IPS-11a (cell line): Measurements from ENCODE around the gene CLIC4.

Experiments
- H3K4me3 ChIP-seq: one replicate; pipeline ENCODE4 v1.5.1; 2013; ENCODE audit warnings: low read depth, low read length, control low read depth

The CLIC4 gene

DNA sequence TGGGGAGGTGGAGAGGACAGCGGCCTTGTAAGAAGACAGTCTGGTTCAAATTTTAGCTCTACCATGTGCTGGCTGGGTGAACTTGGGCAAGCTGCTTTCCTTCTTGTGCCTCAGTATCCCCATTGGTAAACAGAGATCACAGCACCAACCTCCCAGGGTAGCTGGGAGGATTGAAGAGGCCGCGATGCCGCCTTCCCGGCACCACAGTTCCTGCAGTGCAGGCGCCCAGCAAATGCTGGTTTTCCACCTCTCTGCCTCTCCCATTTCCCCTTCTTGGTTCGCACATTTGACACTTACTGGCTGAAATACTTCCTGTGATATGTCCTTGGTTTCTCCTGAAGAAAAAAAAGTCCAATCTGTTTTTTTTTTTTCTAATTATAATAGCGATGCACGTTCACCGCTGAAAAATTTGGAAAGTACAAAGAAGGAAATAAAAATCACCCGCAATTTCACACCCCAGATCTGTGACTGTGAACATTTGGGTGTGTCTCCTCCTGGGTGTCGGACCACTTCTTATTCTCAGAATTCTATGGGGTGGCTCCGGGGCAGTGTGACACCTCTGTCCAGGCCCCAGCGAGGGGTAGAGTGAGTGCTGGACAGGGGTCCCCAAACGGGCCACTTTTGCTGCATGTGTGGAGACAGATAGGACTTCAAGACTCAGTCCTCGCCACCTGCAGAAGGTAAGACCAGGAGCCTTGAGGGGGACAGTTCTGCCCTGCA is 111.7 kb downstream of the CLIC4 start:
- no peak overlapping the region for H3K4me3 ChIP-seq

DNA sequence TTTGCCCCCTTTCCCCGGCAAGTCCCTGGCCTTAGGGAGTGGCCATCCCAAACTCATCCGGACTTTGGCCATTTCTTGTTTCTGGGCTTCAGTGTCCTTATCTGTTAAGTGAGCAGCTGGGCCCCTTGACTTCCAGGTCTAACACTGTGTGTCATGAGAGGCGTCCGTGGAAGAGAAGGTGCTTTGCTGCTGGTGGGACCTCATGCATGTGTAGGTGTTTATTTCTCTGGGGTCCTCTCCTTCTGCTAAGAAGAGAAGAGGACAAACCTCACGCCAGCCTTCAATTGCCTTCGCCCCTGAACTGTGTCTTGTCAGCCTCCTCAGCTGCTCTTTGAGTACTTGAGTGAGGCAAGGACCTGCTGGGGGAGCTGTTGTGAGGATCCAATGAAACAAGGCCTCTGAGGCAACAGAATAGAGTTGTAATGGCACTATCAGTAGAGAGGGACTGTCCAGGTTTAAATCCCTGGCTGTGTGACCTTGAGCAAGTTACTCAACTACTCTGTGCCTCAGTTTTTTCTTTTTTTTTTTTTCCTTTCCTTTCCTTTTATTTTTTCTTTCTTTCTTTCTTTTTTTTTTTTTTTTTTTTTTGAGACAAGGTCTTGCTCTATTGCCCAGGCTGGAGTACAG is 112.4 kb downstream of the CLIC4 start:
- H3K4me3 ChIP-seq: no peak overlapping the region

DNA sequence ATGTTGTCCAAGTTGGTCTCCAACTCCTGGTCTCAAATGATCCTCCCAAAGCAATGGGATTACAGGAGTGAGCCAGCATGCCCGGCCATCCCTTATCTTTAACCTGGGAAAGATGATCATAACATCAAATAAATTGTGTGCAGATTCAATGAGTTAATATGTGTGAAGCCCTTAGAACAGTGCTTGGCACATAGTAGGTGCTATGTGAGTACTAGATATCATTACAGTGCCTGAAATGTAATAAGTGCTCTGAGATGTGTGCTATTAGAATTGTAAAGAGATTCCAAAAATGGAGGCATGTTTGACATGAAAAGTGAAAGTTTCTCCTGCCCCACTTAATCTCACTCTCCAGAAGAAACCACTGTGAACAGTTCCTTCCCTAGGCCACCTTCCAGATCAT is 113.0 kb downstream of the CLIC4 start:
- no peak overlapping the region for H3K4me3 ChIP-seq

DNA sequence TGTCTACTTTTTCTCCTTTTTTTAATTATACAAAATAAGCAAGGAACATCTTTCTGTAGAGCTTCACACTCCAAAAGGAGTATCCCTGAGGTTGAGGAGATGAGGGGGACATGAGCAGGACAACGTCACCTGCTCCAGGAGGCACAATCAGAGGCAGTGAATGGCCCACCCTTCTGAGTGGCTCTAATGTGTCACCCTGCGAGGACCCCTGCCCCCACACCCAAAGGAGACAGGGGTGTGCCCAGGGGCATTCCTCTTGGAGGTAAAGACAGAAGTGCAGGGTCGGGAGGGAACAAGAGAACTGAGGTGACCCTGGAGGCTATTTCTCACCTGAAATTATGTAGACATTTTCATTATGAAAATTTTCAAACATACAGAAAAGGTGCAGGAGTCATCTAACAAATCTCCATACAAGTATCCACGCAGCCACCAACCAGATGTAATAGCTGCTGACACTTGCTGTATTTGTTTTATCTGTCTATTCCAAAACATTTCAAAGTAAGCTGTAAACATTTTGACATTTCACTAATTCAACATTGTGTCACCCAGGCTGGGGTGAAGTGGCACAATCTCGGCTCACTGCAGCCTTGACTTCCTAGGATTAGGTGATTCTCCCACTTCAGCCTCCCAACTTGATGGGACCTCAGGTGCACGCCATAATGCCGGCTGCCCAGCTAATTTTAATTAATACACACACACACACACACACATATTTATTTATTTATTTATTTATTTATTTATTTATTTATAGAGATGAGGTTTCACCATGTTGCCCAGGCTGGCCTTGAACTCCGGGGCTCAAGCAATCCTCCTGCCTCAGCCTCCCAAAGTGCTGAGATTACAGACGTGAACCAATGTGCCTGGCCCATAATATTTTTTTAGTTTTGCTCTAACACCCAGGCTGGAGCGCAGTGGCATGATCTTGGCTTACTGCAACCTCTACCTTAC is 114.1 kb downstream of the CLIC4 start:
- no peak overlapping the region for H3K4me3 ChIP-seq

DNA sequence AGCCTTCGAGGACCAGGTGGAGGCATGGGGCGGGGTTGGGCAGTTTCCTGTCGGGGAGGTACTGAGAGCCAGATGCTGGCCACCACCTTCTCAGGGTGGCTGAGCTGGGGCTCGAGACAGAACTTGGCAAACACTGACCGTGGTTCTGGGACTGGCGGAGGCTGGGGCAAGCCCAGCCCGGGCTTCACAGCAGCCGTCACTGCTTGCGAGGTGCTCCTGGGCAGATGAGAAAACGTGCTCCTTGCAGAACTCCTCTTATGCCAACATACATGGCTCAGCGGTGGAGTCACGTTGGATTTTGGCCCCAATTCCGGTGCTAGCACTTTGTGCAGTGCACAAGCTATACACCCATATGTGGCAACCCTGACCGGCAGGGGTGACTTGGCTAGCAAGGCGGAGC is 115.6 kb downstream of the CLIC4 start:
- H3K4me3 ChIP-seq: no peak overlapping the region

DNA sequence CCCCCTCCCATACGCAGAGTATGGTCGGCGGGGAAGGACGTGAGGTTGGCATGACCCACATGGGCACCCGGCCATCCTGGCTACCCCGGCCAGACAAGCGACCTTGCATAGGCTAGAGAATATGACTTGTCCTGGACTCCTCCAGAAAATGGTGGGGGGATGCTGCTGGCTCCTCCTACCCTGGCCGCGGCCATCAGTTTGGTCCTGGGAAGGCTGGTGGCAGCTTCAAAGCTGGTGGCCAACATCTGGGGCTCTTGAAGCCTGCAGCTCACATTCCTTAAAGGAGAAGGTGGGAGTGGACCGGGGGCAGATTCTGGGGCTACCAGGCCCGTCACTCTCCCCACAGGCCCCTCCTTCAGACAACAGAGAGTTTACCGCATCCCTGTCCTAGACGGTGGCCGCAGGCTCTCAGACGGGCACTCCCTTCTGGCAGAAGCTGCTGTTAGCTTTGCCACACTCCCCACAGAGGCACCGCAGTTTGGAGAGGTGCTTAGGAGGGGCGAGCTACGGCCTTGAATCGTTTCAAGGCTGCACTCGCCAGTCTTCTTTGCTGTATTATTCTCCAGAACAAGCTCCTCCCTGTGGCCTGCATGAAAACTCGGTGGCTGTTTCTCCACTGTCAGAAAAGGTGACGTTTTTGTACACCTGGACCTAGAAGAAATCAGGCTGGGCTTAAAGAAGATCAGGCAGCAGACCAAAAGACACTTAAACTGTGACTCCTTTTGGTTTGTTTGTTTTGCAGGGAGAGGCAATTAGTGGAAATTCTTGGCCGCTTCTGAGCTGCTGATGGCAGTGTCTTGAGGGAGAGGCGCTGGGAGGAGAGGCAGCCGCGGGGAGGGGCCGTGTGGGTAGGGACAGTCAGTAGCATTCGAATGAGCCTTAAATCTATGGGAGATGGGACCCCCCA is 116.8 kb downstream of the CLIC4 start:
- no peak overlapping the region for H3K4me3 ChIP-seq

DNA sequence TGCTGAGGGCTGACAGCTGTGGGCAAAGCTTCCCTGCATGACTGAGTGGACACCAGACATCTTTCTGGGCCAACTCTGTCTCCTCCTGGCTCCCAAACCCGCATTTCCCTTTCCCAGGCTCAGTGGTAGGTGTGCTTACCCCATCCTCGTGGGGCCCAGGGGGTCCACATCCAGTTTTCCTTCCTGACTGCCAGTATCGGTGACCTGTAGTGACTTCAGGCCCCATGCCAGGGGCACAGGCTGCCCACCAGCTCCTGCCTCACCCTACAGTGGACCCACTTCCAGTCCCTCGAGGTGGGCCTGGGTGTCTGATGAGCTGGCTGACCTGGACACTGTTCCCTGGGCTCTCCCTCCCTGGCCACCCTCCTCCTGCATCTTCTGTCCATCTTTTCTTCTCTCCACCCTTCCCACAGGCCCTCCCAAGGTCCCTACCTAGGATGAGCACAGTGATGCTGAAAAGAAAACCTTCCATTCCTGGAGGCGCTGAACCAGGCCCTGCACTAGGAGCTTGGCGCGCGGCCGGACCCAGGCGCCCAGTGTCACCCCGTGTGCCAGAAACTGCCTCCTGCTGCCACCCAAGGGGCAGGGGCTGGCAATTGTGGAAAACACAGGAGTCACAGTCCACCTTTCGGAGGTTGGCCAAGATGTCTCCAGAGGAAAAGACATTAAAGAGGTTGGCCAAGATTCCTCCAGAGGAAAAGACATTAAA is 117.7 kb downstream of the CLIC4 start:
- no peak overlapping the region for H3K4me3 ChIP-seq

DNA sequence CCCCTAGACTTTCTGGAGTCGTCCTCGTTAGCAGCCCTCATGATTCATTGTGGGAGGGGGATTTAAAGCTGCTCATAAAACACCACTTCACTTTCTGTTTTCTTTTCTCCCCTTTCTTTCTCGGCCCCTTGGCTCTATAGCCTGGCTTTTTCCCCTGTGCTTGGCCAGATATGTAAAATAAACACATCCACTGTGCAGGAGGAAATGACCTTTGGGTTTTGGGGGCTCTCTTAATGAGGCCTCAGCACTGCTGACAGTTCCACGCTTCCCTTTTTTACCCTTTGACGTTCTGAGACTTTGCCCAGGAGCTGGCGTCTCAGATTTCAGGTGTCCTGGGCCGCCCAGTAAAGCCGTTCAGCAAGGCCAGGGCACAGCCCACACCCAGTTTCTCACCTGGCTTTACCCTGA is 119.1 kb downstream of the CLIC4 start:
- H3K4me3 ChIP-seq: no peak overlapping the region

DNA sequence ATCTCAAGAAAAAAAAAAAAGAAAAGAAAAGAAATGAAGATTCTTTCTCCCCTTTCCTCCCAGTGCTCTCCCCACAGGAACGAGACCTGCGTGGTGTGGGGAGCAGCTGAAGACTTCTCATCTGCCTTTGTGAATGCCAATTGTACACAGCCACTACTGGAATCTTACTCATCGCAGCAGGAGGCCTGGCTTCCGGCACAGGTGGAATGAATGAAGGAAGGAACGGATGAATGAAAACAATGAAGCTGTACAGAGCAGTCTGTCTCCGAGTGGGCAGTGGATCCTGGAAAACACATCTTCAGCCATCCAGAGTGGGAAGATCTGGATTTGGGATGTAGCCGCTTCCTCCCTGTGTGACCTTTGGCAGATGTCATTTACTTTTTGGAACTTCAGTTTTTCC is 119.9 kb downstream of the CLIC4 start:
- H3K4me3 ChIP-seq: no peak overlapping the region

DNA sequence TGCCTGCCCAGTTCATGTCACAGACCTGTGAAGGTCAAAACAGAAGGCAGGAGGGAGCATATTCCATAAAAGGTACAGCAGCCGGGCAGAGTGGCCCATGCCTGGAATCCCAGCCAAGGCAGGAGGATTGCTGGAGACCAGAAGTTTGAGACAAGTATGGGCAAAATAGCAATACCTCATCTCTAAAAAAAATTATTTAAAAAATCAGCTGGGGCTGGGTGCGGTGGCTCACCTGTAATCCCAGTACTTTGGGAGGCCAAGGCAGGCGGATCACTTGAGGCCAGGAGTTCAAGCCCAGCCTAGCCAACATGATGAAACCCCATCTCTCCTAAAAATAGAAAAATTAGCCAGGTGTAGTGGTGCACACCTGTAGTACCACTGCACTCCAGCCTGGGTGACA is 120.3 kb downstream of the CLIC4 start:
- no peak overlapping the region for H3K4me3 ChIP-seq

DNA sequence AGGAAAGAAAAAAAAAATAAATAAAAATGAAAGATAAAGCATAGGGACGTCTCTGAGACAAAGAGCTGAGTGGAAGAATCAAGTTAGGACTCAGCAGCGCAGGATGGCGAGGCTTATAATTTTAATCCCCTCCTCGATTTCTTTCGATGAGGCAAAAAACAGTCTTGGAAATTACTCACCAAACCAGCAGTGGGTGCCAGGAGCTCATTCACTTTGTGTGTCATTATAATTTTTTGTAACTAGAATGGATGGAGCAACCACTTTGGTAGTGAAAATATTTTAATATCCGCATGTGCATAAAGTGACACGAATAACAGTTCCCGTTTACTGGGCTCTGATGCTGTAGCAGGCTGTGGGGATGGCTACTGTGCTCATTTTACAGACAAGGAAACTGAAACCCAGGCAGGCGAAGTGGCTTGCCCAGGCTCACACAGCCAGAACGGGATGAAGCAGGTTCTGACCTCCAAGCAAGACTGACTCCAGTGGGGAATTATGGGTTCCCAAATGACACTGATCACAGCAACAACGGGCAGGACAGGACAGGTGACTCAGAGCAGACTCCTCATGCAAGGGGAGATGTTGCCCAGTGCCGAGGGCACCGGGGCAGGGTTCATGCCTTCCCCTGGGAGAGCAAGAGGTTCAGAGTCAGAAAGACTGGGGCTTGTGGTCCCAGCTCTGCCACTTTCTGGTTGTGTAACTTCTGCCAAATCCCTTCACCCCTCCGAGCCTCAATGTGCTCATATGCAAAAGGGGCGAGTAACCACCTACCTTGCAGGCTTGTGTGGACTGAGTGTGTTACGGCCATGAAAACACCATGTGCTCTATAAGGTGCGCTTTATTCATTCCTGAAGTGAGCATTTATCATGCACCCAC is 121.2 kb downstream of the CLIC4 start:
- no peak overlapping the region for H3K4me3 ChIP-seq

DNA sequence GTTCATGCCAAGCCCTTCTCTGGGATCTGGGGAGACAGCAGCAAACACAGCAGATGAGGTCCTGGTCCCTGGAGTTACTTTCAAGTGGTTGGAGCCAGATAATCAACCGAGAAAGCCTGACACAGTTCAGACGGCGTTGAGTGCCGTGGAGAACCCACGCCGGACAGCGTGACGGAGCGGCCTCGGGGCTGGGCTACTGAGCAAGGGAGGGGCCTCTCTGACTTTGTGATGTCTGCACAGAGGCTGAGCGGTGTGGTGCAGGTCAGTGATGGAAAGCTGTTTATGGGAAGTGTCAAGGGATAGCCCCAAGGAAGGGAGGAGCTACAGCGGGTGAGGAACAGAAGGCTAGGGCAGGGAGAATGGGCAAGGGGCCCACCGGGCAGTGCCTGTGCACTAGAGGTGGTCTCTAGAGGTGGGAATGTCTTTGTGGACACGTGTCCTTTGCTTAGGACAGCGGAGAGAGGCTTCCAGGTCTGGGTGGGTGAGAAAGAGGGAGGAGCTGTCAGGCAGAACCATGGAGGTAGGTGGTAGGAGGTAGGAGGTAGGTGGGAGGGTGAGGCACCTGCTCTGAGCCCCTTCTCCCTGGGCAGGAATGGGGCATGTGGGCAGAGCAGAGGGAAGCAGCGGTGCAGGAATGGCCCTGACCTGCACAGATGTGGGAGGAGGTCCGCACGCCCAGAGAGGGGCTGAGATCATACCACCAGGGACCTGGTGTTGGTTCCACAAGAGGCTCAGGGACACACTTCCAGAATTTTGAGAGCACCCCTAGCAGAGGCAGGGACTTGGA is 122.0 kb downstream of the CLIC4 start:
- H3K4me3 ChIP-seq: no peak overlapping the region

DNA sequence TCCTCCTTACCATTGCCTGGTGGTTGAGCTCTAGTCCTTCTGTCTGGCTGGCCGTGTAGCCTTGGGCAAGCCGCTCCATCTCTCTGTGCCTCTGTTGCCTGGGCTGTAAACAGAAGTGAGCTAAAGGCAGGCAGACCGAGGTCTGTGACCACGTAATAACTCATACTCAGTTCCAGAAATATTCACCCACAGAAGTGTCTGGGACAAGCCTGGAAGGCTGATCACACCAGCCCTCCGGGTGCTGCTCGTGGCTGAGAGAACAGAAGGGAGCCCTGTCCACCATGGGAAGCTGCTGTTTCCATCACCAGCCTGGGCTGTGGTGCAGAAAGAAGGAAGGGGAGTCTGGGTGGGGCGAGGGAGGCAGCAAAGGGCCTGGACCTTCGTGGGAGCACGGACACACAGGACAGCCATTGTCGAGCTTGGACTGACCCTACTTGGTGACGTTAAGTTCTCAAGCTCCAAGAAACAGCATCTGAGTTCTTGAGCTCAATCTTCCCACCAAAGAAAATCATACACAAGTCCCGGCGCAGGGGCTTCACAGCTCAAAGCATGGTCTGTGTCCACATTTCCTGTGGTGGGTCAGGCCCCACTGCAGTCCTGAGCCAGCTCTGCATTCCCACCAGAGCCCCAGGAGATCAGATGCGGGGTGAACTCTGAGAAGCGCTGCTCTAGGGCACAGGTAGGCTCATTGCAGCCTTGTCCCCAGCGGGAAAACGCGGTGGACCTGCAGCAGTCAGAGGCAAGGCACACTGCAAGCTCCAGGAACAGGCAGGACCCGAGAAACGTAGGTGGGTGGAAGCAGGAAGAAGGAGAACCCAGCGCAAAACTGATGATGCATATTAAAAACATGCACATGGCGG is 123.0 kb downstream of the CLIC4 start:
- H3K4me3 ChIP-seq: no peak overlapping the region

DNA sequence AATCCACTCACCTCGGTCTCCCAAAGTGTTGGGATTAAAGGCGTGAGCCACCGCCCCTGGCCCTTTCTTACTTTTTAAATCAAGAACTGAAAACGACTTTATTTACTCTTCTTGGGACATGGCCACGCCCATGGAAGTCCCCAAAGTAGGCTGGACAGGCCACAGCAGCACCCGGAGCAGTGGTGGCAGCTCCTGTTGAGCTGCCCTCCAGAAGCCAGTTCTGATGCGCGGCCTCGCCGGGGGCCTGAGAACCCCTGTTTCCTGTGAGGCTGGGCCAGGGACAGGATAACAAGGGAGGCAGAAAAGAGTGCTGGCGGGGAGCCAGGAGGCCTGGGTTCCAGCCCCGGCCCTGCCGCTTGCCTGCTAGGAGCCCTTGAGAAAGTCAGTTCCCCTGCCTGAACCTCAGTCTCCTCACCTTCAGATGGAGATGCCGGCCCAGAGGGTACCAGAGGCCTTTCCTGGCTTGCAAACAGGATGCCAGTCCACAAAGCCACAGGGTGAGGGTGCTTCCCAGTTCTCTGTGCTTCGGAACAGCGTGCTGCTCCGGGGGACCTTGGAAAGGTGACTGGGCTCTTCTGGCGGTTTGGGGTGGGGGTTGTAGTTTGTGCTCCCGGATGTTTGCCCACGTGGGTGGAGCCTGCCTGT is 125.4 kb downstream of the CLIC4 start:
- no peak overlapping the region for H3K4me3 ChIP-seq

DNA sequence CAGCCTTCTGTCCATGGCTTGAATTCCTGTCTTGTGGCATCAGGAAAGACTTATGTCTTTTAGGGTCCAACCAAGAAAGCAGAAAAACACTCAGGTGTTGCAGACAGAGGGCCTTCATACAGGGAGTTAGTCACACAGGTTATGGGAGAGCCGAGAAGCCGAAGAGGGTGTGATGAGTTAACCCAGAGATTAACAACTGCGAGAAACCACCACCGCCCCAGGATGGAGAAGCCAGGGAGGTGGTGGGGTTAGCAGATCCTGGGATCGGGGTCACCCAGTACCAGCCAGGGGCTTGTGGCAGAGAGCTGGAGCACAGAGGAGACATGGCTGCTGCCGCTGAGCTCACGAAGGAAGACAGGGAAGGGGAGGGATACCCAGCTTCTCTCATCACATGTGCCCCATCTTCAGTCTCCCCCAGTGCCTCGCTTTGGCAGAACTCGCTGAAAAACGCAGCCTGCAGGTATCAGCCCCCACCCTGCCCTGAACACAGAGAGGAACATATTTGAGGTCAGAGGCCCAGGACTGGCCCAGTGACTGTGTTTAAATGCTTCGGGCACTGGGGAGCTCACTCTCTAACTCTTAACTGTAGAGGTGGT is 126.2 kb downstream of the CLIC4 start:
- no peak overlapping the region for H3K4me3 ChIP-seq

DNA sequence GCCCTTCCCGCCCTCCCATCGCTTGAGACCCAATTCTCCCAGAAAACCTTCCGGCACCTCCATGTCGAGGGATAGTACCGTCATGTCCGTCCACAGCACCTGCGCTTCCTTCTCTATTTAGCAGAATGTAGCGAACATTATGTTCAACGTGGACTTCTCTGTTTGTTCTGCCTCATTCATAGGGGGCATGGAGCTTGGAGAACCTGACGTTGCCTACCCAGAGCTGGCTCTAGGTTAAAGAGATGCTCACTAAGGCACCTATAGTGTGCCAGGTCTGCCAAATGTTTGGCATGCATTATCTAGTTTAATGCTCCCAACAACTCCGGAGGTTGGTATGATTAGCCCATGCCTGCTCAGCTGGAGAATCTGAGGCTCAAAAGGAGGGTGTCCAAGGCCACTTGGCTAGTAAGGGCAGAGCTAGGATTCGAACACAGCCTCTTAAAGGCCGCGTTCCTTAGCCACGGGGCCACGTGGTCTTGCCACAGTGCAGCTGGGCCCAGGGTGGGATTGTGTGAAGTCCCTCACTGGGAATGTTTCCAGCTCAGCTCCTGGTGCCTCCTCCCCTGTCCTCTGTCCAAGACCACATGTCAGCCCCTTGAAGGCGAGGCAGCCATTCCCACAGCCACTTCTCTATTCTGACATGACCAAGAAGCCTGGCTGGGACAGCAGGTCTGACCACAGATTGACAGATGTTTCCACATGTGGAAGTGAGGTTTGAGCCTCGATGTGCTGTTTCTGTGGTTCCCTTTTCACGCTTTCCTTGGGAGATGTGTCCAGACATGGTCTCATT is 127.0 kb downstream of the CLIC4 start:
- no peak overlapping the region for H3K4me3 ChIP-seq
